Loucy (cell line): ENCODE data around the gene NOP16.

Experiments
- CTCF ChIP-seq: fragments of 200-600 bp; sonication (generic); conservative IDR thresholded peaks from 2 replicates; pipeline ENCODE4 v1.5.1; 2014; ENCODE audit warnings: mild to moderate bottlenecking, antibody characterized with exemption, low read length
- EZH2phosphoT487 ChIP-seq: fragments of 200-600 bp; IDR thresholded peaks from 2 replicates; pipeline ENCODE4 v1.6.1; 2018; ENCODE audit warnings: antibody characterized with exemption, mild to moderate bottlenecking, moderate library complexity, borderline replicate concordance

- no peak for TF ChIP-seq CTCF
- TF ChIP-seq EZH2phosphoT487 = no peak
Observed at GRCh38 chr5:176405656-176406435, 17.4 kb upstream of the NOP16 start.
